NCI-H345 (cell line): ENCODE measurements around the gene KIF6.
"Not testable (repeated sequence)": the region's sequence is repeated elsewhere in the genome, so short reads cannot be mapped to it uniquely, and the experiment has no call there.

Experiments used
- DNase-seq: peaks from one replicate; lab custom pipeline; 2025; lab: John Stamatoyannopoulos, UW

Gene KIF6, protein sequence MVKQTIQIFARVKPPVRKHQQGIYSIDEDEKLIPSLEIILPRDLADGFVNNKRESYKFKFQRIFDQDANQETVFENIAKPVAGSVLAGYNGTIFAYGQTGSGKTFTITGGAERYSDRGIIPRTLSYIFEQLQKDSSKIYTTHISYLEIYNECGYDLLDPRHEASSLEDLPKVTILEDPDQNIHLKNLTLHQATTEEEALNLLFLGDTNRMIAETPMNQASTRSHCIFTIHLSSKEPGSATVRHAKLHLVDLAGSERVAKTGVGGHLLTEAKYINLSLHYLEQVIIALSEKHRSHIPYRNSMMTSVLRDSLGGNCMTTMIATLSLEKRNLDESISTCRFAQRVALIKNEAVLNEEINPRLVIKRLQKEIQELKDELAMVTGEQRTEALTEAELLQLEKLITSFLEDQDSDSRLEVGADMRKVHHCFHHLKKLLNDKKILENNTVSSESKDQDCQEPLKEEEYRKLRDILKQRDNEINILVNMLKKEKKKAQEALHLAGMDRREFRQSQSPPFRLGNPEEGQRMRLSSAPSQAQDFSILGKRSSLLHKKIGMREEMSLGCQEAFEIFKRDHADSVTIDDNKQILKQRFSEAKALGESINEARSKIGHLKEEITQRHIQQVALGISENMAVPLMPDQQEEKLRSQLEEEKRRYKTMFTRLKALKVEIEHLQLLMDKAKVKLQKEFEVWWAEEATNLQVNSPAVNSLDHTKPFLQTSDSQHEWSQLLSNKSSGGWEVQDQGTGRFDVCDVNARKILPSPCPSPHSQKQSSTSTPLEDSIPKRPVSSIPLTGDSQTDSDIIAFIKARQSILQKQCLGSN

DNA sequence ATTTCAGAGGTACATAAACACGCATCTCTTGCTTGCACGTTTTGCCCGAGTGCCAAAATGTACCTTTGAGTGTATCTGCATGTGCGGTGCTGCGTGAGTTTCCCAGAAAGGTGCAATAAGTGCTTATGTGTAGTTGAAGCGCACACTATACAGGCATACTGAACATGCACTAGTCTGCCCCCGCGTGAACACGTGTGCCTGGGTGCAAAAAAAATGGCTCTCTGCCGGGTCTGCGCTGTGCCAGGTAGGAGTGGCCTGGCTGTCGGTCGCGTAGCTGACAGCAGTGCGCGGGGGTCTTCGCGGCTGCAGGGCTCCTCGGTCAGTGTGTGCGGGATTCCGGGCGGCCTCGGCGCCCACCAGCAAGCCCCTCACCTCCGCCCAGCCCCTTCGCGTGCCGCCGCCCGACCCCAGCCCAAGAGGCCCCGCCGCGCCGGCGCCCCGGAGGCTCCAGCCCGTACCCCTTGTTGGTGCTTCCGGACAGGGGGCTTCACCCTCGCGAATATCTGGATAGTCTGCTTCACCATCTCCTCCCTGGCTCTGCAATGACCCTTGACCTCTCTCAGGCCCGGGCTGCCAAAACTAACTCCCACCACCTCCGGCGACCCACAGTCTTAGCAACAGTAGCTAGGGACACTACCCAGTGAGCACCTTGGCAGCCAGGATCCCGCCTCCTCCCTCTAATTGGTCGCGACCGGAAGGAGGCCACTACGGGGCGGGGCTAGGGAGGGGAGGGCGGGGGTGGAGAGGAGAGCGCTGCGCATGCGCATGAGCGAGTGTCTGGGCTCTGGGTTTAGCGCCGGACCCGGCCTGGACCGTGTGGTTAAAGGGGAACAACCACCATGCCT is at the start of gene KIF6:
TSS of gene KIF6 (minus strand) at position 622 of the 845 bp plus-strand sequence. CDS start at position 524, 98 bp downstream.
- DNase-seq = peak; percentile 95

DNA sequence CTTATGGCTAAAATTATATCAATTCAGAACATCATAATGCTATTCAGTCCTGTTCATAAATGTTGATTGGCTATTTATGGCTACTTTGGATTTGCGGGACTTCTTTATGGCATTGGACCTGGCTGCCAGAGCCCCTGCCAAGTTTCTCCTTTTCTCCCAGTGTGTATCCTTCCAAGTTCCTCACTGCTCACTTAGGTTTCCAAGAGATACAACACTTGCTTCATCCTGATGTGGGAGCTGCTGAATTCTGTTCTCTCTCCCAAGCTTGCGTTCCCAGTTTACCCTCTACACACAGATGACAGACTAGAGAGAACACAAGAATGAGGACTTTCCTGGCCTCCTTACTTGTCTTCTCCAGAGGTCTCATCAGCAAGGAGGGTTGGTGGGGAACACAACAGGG is 48.6 kb upstream of the KIF6 start:
- DNase-seq = no peak

DNA sequence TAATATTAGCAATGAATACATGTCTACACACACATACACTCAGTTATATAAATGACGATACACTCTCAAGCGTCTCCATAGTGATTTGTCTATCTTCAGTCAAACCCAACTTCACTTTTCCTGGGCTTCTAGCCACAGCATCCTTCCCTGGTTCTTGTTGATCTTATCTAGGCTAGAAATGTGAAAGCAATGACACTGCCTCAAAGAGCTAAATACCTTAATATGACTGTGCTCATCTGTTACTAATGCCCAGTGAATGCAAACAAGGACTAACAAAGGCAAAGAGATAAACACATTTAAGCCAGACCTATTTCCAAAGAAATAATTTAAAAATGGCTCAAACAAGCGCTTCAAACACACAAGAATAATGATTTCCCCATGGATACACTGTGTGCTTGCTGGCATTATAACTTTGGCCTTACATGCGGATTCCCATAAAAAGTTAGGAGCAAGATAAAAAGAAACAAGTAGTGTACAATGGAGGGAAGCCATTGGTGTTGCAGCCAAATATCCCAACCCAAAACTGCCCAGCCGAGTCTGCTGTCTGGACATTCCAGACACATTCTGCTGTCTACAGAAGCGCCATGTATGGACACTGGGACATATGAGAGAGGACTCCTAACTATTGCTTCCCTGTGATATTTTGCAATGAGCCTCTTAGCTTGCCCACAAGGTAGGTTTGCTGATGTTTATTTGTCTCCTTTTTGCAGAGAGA is 47.5 kb upstream of the KIF6 start:
- DNase-seq = no peak

DNA sequence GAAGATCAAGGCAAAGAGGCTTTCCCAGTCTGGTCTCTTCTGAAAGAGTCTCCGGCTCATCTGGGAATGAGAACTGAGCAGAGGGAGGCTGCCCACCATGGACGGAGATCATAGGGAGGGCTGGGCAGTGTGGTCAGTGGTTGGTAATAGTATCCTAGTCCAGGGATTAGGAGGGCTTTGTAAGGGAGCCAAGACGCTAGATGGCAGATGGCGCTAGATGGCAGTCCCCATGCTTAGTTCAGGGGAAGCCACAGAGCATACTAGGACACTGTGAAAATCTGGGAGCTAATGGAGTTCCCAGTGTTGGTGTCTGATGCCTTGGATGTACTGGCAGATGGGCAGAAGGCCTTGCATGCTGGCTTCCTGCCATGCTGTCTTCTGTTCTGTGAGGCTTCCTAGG is 45.2 kb upstream of the KIF6 start:
- no peak for DNase-seq

DNA sequence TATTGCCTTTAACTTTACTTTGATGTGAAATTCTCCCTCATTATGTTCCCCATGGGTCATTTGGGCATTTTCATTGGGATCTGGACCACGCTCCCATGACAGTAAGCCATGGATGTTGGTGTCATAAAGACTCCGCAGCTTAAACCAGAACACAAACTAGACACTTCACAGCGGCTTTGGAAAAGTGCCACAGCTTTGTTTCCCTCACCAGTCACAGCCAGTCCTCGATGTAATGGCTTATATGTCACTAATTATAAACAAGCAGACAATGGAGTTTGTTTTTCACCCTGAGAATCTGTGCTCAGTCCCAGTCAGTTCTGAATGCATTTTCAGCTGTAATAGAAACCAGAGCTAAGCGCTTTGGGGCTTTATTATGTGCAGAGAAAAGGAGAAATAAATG is 43.8 kb upstream of the KIF6 start:
- peak; percentile 67 for DNase-seq

DNA sequence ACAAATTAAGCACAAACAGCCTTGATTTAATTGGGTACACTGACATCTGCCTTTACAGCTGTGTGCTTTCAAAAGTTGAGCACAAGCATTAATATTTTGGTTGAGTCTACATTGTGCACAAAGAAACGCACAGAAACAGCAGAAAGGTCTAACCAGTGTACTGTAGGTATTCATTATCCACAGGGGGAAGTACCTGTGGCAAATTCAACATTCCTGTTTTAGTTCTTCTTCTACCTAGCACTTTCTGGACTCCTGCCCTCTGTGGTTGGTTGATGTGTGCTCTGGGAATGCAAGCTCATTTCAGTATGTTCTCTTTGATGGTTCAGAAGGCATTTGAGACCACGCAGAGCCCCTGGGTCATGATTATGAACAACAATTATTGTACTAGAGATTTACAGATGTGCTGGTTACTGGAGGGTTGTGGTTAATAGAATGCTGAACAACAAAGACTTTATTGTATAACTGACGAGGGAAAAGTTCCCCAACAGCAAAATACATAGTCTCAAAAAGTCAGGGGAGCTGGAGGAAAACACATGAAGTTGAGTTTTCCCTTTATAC is 40.4 kb upstream of the KIF6 start:
- no peak for DNase-seq

DNA sequence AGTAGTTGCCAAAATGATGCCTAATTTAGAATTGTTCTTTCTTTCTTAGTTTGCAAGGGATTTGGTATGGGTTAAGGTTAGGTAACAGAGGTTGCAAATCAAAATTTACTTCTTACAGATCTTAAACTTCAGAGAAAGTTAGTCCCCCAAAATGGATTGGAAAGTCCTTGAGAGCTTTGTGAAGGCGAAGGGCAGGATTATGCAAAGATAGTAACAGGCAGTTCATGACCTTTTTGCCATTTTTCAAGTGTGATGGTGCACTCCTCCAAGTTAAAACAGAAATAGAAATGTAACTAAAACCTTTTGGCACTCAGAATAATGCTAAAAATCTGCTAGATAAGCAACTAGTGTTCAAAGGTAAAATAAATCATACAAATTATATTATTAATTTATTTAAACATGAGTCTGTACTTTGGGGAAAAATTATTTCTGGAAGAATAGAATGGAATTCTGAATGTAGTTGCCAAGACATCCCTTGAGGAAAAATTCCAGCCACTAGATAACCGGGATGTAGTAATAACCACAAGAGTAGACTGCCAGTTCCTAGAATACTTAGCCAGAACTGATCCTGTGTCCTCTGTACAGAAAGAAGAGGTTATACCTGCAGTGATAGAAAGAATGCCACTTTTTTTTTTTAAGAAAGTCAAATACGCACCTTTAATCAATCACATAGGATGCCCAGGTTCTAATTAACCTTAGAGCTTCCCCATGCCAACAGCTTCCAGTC is 35.2 kb upstream of the KIF6 start:
- DNase-seq = no peak

DNA sequence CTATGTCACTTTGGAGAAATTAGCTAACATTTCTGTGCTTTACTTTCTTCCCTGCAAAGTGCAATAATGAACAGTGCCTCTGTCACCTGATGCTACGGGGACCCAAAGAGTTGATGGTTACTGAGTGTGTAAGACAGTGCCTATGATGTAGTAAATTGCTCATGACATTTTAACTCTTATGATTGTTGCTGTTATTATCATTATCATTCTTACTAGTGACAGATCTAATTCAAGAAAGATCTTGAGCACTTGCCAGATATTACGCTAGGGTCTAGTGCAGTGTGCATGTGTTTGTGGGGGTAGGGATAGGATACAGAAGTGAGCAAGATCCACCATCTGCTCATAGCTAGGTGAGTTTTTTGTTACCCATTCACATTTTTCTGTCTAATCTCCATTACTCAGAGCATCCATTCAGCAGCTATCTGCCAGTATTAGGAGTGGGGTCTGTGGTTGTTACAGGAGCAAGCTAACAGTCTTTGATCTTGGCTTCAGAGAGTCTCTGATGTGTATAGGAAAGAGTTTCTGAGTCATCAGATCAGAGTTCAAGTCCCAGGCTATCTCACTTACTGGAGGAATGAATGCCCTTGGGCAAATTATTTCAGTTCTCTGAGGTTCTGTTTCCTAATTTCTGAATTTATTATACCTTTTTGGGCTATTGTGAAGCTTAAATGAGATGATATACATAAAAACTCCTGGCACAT is 33.8 kb upstream of the KIF6 start:
- no peak for DNase-seq

DNA sequence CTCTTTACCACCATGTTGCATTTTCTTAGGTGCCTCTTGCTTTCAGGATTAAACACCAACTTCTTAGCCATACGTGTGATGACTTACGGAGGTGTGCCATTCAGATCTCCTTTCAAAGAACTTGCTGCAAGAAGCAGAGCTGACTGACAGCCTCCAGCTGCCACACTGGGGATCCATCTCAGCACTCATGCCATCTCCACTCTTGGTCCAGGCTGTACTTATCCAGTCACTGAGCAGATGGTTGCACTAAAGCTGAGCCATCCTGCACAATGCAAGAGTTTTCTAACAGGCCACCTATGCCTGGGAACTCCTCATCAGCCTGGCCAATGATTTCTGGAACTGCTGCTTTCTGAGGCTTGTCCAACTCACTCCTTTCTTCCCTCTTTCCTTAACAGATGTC is 31.4 kb upstream of the KIF6 start:
- no peak for DNase-seq

DNA sequence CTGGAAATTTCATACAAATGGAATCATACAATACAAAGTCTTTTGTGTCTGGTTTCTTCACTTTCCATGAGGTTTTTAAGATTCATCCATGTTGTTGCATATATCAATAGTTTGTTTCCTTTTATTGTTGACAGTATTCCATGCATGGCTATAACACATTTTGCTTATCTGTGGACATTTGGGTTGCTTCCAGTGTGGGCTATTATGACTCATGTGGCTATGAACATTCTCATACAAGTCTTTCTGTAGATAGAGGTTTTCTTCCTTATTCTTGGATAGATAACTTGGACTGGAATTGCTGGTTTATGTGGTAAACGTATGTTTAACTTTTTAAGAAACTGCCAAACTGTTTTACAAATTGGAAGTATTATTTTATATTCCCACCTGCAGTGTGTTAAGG is 30.0 kb upstream of the KIF6 start:
- DNase-seq = no peak

DNA sequence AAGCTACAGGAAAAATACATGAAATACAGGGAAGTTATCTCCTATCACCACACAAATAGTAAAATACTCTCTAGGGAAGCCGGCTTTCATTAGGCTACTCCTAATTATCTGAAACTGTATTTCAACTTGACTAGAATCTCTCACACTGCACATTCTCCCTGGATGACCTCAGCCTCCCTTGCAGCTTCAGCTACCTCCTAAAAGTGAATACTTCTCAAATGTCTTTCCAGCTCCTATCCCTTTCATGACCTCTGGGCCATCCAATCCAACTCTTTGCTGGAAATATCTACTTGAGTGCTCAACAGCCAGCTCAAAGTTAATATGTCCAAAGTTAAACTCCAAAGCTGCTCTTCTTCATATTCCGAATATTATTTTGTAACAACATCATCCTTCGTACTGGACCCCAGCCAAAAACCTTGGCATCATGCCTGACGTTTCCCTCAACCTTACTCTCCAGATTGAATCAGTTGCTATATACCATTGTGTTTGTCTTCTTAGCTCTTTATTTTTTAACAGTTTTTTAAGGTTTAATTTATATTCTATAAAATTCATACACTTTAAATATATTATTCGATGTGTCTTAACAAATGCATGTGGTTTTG is 29.4 kb upstream of the KIF6 start:
- no peak for DNase-seq

DNA sequence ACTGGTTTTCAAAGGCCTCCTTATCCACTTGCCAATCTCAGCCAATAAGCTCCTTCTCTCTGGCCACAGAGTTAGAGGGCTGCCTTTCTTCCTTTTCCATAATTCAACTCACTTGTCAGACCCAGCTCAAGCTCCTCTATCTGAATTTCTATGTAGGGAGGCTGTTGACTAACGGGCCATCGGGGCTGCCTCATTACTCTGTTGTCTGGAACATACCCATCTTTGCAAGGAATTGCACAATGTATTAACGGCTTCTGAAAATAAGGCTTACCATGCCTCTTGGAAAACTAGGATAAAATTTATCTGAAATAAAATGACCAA is 28.5 kb upstream of the KIF6 start:
- no peak for DNase-seq

DNA sequence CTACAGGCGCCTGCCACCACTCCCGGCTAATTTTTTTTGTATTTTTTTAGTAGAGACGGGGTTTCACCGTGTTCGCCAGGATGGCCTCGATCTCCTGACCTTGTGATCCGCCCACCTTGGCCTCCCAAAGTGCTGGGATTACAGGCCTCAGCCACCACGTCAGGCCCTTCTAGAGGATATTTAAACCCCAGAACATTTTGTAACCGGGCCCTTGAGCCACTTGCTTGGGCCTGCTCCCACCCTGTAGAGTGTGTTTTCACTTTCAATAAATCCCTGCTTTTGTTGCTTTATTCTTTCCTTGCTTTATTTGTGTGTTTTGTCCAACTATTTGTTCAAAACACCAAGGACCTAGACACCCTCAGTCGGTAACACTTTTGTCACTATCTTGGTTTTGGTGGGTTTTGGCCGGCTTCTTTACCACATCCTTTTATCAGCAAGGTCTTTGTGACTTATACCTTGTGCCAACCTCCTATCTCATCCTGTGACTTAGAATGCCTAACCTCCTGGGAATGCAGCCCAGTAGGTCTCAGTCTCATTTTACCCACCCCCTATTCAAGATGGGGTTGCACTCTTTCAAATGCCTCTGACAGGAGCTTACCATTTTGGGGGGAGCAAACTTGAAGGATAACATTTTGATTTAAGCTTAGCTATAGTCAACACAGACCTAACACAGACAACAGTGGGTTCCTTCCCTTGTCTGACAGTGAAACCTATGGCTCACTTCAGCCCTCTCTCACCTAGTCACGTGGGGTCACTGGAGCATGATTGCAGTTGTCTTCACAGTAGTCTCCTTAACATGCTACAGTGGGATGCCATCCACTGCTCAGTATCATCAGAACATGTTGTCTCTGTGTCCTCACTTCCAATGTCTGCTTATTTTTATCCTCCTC is 27.9 kb upstream of the KIF6 start:
- no peak for DNase-seq

DNA sequence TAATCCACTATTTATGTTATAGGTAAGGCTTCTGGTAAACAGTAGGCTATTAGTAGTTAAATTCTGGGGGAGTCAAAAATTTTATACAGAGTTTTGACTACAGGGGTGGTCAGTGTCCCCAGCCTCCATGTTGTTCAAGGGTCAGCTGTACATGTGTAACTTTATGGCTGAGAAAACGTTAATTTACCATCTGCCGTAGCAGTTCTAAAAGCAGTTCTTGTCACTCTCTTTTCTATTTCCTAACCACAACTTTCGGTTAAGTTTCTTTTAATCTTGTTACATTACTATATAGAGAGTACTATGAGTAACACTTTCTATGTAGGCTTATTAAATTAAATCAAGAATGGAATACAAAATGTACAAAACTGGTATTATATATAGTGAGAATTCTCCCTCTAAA is 21.6 kb upstream of the KIF6 start:
- DNase-seq = no peak

DNA sequence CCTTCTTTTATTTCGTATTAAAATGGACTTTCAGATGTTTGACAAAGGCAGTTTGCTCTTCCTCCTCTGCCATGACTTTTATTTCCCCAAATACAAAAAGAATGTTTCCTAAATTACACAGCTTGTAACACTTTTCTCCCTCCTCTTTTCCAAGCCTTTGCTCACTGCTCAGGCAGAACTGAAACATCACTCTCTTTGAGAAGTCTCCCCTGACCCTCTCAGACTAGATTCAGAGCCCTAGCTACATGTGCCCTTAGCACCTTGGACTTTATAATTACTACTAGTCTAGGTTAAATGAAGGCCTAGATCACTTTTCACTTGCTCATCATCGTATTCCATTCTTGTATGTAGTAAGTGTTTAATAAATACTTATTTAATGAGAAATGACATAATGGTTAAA is 8.5 kb upstream of the KIF6 start:
- no peak for DNase-seq

DNA sequence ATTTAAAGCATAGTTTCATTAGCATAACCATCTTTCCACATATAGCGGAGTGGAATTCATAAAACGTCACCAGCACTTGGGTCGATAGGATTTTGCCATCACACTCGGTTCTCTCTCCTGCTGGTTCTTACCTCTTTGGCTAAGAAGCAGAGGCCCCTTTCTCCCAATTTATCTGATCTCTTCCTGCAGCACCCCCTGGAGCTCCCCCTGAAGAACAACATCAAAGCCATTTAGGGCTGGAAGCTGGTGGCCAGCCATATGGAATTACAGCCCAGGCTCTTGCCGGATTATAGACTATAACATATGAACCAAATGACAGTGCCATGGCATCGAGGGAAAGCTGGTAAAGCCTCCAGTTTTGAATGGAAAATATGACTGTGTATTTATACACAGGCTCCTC is 6.4 kb upstream of the KIF6 start:
- DNase-seq = no peak

DNA sequence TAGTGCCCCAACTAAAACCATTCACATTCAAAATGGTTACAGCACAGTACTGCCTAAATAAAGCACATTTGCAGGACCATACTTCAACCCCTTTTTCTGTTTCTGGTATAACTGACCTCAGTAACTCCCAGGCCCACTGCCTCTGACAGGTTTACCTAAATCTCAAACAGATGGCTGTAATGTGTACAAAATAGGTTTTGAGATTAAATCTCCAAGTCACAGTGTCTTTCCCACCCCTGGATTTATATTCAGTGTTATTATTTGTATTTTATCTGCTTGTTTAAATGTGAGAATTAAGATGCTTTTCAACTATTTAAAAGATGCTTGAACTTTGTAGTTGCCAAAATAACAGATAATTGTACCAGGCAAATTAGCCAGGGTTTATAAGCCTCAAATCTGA is 4.7 kb upstream of the KIF6 start:
- no peak for DNase-seq

DNA sequence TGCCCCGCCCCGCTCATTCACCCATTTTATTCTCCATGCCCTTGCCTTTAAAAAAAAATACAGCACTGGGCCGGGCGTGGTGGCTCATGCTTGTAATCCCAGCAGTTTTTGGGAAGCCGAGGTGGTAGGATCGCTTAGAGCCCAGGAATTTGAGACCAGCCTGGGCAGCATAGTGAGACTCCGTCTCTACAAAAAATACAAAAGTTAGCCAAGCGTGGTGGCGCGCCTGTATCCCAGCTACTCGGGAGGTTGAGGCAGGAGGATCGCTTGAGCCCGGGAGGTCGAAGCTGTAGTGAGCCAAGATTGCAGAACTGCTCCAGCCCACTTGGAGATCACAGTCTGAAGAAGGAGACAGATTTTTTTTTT is 407 bp upstream of the KIF6 start:
- no peak for DNase-seq

DNA sequence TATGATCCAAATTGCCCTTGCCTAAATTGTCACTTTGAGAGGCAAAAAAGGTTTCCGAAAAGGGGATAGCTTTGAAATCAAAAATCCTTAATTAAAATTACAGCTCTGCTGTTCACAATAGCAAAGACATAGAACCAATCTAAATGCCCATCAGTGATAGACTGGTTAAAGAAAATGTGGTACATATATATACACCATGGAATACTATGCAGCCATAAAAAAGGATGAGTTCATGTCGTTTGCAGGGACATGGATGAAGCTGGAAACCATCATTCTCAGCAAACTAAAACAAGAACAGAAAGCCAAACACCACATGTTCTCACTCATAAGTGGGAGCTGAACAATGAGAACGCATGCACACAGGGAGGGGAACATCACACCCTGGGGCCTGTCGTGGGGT is 1.9 kb downstream of the KIF6 start:
- DNase-seq = not testable (repeated sequence)
